Spleen (tissue), 11 donors: ENCODE measurements around the gene PANX1. TPM values are rescaled to one million over a fixed set of nuclear protein-coding genes. Genes with fewer than 3 reads are reported as not detected.

Source experiments
- DNase-seq: peaks from one replicate; pipeline ENCODE4 v3.0.0-alpha.2; 2020
- H3K27ac ChIP-seq, 8 donors: fragments of 200-600 bp; sonication (generic) in 7 of 8; 1 replicate in 4 of 8; 2 replicates in 4 of 8; pipeline versions ENCODE4 v1.5.0 to v1.8.0; 2016 to 2021; ENCODE audit warnings: inconsistent platforms in 4 of 8, mild to moderate bottlenecking in 4 of 8, moderate library complexity in 1 of 8
- H3K27me3 ChIP-seq, 7 donors: fragments of 200-600 bp; sonication (generic) in 6 of 7; replicated peaks in 1 of 7; 1 replicate in 4 of 7; 2 replicates in 3 of 7; pipeline versions ENCODE4 v1.5.0 to v1.8.0; 2016 to 2021; ENCODE audit warnings: inconsistent platforms in 3 of 7, mild to moderate bottlenecking in 1 of 7
- H3K36me3 ChIP-seq, 6 donors: fragments of 200-600 bp; sonication (generic) in 5 of 6; 1 replicate in 4 of 6; 2 replicates in 2 of 6; pipeline versions ENCODE4 v1.5.0 to v1.8.0; 2016 to 2021; ENCODE audit warnings: inconsistent platforms in 2 of 6
- H3K4me1 ChIP-seq, 6 donors: fragments of 200-600 bp; sonication (generic) in 5 of 6; 1 replicate in 3 of 6; 2 replicates in 3 of 6; pipeline versions ENCODE4 v1.5.0 to v1.8.0; 2016 to 2021; ENCODE audit warnings: inconsistent platforms in 3 of 6
- H3K4me3 ChIP-seq, 8 donors: fragments of 200-600 bp; sonication (generic) in 7 of 8; 1 replicate in 4 of 8; 2 replicates in 4 of 8; pipeline versions ENCODE4 v1.5.0 to v1.8.0; 2016 to 2021; ENCODE audit warnings: inconsistent platforms in 4 of 8, mild to moderate bottlenecking in 4 of 8, moderate library complexity in 2 of 8
- H3K9me3 ChIP-seq, 8 donors: fragments of 200-600 bp; sonication (generic) in 7 of 8; 1 replicate in 4 of 8; 2 replicates in 4 of 8; pipeline versions ENCODE4 v1.5.0 to v1.8.0; 2016 to 2021; ENCODE audit warnings: inconsistent platforms in 4 of 8
- POLR2A ChIP-seq, 3 donors: fragments of 450-650 bp; IDR thresholded peaks; one replicate each; pipeline ENCODE4 v1.5.1; 2017; ENCODE audit warnings: antibody characterized with exemption in 3 of 3, mild to moderate bottlenecking in 1 of 3
- POLR2AphosphoS5 ChIP-seq, 3 donors: sonication (generic); formaldehyde crosslinking; IDR thresholded peaks; one replicate each; pipeline ENCODE4 v1.5.1; 2017; ENCODE audit warnings: antibody characterized with exemption in 3 of 3
- WGBS, 5 donors: extraction: QIAGEN DNeasy Blood & Tissue Kit in 3 of 5; methylation state at CpG; one replicate each; pipeline versions ENCODE4 v1.1.5 to v1.1.7; 2013 to 2018; 5-methylcytosine and 5-hydroxymethylcytosine counted together
- intact Hi-C: fragments of 100-400 bp; cut with DNase I; formaldehyde crosslinking; loops from one replicate; pipeline ENCODE4 v1.15.0; 2023; ENCODE audit warnings: low total_unique reads
- polyA plus RNA-seq, 3 donors: library from polyadenylated mRNA; stranded (reverse); fragments of 200-250 nt; gene quantifications; one replicate each; pipeline ENCODE4 v1.2.1, GENCODE V29; 2013
- total RNA-seq, 7 donors: library from RNA; depleted of rRNA in 3 of 7; stranded (reverse); fragments of >200 nt in 3 of 7; fragmentation: NEBNext Ultra II Directional in 4 of 7; extraction: Animal tissue kit (Norgen Biotek cat#: 25700) in 4 of 7; gene quantifications; one replicate each; pipeline versions ENCODE4 v1.1.0 to v1.2.1, GENCODE V29; 2016 to 2021
- TF ChIP-seq, protein P1 (sequence below), 11 experiments: fragments of 200-600 bp in 7 of 11; fragments of 450-650 bp in 4 of 11; sonication (generic) in 4 of 11; IDR thresholded peaks in 8 of 11; conservative IDR thresholded peaks in 3 of 11; 1 replicate in 7 of 11; 2 replicates in 4 of 11; pipeline versions ENCODE4 v1.4.0 to v1.8.0; 2016 to 2021; ENCODE audit warnings: antibody characterized with exemption in 11 of 11, inconsistent platforms in 4 of 11, mild to moderate bottlenecking in 1 of 11
- donor health status: healthy with polysubstance abuse.
- donor health status: DM: no; HTN: no; CAD: no; lungs with moderate emphysema.
- donor health status: DM: no; HTN: no; CAD: no.
- donor health status: Bipolar disorder and iron deficiency.
- donor health status: healthy.
- donor health status: DM: no; HTN: no; CAD: no.
- donor health status: DM: yes; HTN: yes; CAD: no.

The PANX1 gene
- total and polyA plus RNA-seq, 10 donors = 1.6 to 15.1 (median 11.5) TPM

DNA sequence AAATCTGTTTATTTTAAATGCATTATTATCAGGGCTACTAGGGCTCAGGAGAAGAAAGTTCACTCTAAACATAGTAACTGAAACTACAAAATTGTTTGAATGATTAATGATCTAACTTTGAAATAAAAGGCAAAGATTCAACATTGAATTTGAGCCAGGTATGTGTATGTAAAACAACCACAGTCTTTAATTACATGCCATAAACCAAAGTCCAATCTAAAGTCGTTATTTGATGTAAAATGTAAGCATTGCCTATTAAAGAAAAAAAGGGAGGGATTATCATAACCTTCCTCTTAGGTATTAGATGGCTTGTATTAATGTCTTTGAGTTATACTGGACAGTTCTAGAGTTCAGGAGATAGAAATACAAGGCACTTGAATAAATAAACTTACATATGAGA, 25.2 kb upstream of the PANX1 start:
- TF ChIP-seq POLR2A (IDR thresholded peaks at IDR 0.05) = no peak
- no peak for TF ChIP-seq POLR2AphosphoS5 (IDR thresholded peaks at IDR 0.05)
- TF ChIP-seq, protein P1, sequence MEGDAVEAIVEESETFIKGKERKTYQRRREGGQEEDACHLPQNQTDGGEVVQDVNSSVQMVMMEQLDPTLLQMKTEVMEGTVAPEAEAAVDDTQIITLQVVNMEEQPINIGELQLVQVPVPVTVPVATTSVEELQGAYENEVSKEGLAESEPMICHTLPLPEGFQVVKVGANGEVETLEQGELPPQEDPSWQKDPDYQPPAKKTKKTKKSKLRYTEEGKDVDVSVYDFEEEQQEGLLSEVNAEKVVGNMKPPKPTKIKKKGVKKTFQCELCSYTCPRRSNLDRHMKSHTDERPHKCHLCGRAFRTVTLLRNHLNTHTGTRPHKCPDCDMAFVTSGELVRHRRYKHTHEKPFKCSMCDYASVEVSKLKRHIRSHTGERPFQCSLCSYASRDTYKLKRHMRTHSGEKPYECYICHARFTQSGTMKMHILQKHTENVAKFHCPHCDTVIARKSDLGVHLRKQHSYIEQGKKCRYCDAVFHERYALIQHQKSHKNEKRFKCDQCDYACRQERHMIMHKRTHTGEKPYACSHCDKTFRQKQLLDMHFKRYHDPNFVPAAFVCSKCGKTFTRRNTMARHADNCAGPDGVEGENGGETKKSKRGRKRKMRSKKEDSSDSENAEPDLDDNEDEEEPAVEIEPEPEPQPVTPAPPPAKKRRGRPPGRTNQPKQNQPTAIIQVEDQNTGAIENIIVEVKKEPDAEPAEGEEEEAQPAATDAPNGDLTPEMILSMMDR (IDR thresholded peaks at IDR 0.05 in 8 of 11, conservative IDR thresholded peaks at IDR 0.05 in 3 of 11) = no peak
- Histone ChIP-seq H3K4me3 (no peak overlapping the region), H3K27me3 (no peaks in the 10 kb centered on the region), H3K27ac (no peak overlapping the region), H3K36me3 (no peaks in the 10 kb centered on the region), H3K4me1 (no peaks in the 10 kb centered on the region), H3K9me3 (peaks cover 0 to 15% (median 0%) of the 10 kb centered on the region in 8 donors)
- DNase-seq = no peak
- intact Hi-C loops = no loop called here
- WGBS, 5 donors = 56 to 81% (median 61%) methylated on average over 1 of the region's 1 CpG

DNA sequence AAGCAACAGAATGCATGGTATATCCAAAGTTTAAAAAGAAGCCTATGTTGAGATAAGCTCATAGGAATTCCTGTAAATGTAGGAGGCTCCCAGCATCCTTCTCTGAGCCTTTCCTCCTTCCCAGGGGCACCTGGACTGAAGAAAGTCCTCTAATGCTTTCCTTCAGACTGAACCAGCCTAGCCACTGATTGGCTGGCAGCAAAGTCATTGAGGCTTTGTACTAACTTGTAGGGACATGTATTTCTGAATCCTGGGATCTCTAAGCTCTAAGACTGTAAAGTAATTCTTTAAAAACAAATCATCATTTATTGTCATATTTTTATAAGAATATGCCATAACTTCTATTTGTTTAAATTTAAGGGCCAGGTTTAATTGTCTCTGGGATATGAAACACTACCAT, 23.9 kb upstream of the PANX1 start:
- H3K4me3 ChIP-seq = no peak overlapping the region
- H3K27ac ChIP-seq = no peak overlapping the region
- intact Hi-C loops = no loop called here
- no peaks in the 10 kb centered on the region for H3K27me3 ChIP-seq
- no peaks in the 10 kb centered on the region for H3K36me3 ChIP-seq
- TF ChIP-seq POLR2AphosphoS5 (IDR thresholded peaks at IDR 0.05) (no peak), POLR2A (IDR thresholded peaks at IDR 0.05) (no peak)
- TF ChIP-seq, protein P1 (IDR thresholded peaks at IDR 0.05 in 8 of 11, conservative IDR thresholded peaks at IDR 0.05 in 3 of 11) = no peak
- no peaks in the 10 kb centered on the region for H3K4me1 ChIP-seq
- peaks cover 0 to 7% (median 0%) of the 10 kb centered on the region in 8 donors for H3K9me3 ChIP-seq
- no peak for DNase-seq

DNA sequence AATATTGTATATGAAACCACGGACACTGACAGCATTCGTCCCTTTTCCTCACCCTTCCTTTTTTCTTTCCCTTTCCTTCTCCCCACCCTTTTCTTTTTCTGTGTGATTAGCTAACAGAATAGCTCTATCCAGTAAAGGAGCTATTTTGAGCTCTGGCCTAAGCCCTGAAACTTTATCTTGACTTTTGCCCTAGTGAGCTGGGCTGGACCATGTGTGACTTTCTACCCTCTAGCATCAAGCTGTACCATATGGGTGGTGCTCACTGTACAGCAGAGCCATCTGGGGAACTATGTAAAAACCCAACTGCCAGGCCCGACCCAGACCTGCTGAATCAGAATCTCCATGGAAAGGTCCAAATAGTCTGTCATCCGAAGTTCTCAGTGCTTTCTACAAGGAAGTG, 21.9 kb upstream of the PANX1 start:
- 84 to 93% (median 88%) methylated on average over 4 of the region's 4 CpGs for WGBS, 5 donors

DNA sequence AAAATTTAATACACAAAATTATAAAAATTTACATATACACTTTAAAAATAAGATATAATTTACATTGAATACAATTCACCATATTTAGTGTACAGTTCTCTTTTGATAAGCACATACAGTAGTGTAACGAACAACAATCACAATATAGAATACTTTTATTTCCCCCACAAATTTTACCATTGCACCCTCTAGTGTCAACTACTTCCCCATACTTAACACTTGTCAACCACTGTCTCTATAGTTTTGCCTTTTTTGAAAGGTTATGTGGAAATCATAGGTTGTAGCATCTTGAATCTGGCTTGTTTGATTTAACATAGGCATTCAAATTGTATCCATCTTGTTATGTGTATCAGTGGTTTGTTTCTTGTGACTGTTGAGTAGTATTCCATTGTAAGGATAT, 21.3 kb upstream of the PANX1 start:
- Histone ChIP-seq H3K27ac (no peak overlapping the region), H3K27me3 (peaks cover 0 to 13% (median 0%) of the 10 kb centered on the region in 7 donors), H3K36me3 (no peaks in the 10 kb centered on the region), H3K9me3 (peaks cover 0 to 7% (median 0%) of the 10 kb centered on the region in 8 donors), H3K4me3 (no peak overlapping the region), H3K4me1 (no peaks in the 10 kb centered on the region)
- intact Hi-C loops = no loop called here
- DNase-seq = no peak
- TF ChIP-seq POLR2A (IDR thresholded peaks at IDR 0.05) (no peak), POLR2AphosphoS5 (IDR thresholded peaks at IDR 0.05) (no peak)
- TF ChIP-seq, protein P1 (IDR thresholded peaks at IDR 0.05 in 8 of 11, conservative IDR thresholded peaks at IDR 0.05 in 3 of 11) = no peak
- 78 to 95% (median 86%) methylated on average over 1 of the region's 1 CpG for WGBS, 5 donors

More for the DNA sequence above, 21.9 kb upstream of the PANX1 start:
- Histone ChIP-seq H3K27me3 (peaks cover 0 to 10% (median 0%) of the 10 kb centered on the region in 7 donors), H3K4me3 (no peak overlapping the region), H3K27ac (no peak overlapping the region), H3K4me1 (no peaks in the 10 kb centered on the region), H3K9me3 (peaks cover 0 to 7% (median 0%) of the 10 kb centered on the region in 8 donors), H3K36me3 (no peaks in the 10 kb centered on the region)
- intact Hi-C loops = no loop called here
- no peak for TF ChIP-seq POLR2AphosphoS5 (IDR thresholded peaks at IDR 0.05)
- TF ChIP-seq, protein P1 (IDR thresholded peaks at IDR 0.05 in 8 of 11, conservative IDR thresholded peaks at IDR 0.05 in 3 of 11) = no peak
- no peak for TF ChIP-seq POLR2A (IDR thresholded peaks at IDR 0.05)
- no peak for DNase-seq
